HepG2 (cell line): ENCODE measurements around the gene OR5A1. TPM values are rescaled to one million over a fixed set of nuclear protein-coding genes. Genes with fewer than 3 reads are reported as not detected.

Experiments used
- ATAC-seq: fragments of 200-7000 bp; cut with Tn5 transposase; 3 replicates; pipeline ENCODE4 v1.9.1; 2020; ENCODE audit warnings: mild to moderate bottlenecking, moderate library complexity
- BruUV-seq: library from RNA; stranded (reverse); fragments of 400-500 nt; replicated peaks from 2 replicates; lab custom pipeline; 2021; lab: Mats Ljungman, UMichigan
- CTCF ChIA-PET: fragments of 300-600 bp; formaldehyde crosslinking; extraction: SDS; loops from one replicate; lab custom pipeline; 2021; ENCODE audit warnings: low total read pairs, inconsistent platforms, low intra/inter-chr PET ratio; lab: Yijun Ruan, JAX
- POLR2A ChIA-PET: fragments of 350-600 bp; sonication (Branson Sonifier 250); formaldehyde crosslinking; loops from one replicate; lab custom pipeline; 2020; ENCODE audit warnings: antibody characterized with exemption, inconsistent platforms; lab: Yijun Ruan, JAX
- DNase-seq: peaks from one replicate; pipeline ENCODE4 v3.0.0-alpha.2; 2015; ENCODE audit warnings: low spot score
- FAIRE-seq: peaks from 3 replicates; lab custom pipeline; 2011; peaks lifted over from hg19 to GRCh38; lab: Jason Lieb, UNC
- H2AFZ ChIP-seq: one replicate; pipeline ENCODE4 v1.6.1; 2011; ENCODE audit warnings: low read length, inconsistent platforms
- H3K27ac ChIP-seq: fragments of 300-600 bp; 3 replicates; pipeline ENCODE4 v1.8.0; 2011; ENCODE audit warnings: mixed run types, mild to moderate bottlenecking, mixed read lengths, low read length, inconsistent platforms; ENCODE audit not compliant: insufficient read depth; ENCODE audit errors: extremely low read length
- H3K27me3 ChIP-seq, 2 experiments: fragments of 200-600 bp in 1 of 2; 2 replicates in 1 of 2; 3 replicates in 1 of 2; pipeline versions ENCODE4 v1.6.0 to v1.8.0; 2011; ENCODE audit warnings: low read length in 2 of 2, mild to moderate bottlenecking in 2 of 2, moderate library complexity in 2 of 2, inconsistent platforms in 1 of 2; ENCODE audit not compliant: insufficient read depth in 2 of 2, control insufficient read depth in 1 of 2
- H3K36me3 ChIP-seq, 2 experiments: fragments of 200-600 bp in 1 of 2; replicated peaks in 1 of 2; 2 replicates in 1 of 2; 3 replicates in 1 of 2; pipeline versions ENCODE4 v1.5.1 to v1.8.0; 2011; ENCODE audit warnings: low read length in 2 of 2, inconsistent platforms in 1 of 2; ENCODE audit not compliant: insufficient read depth in 2 of 2, control insufficient read depth in 1 of 2
- H3K4me1 ChIP-seq: 2 replicates; pipeline ENCODE4 v1.5.1; 2012; ENCODE audit warnings: low read length, inconsistent platforms; ENCODE audit not compliant: insufficient read depth
- H3K4me2 ChIP-seq: 2 replicates; pipeline ENCODE4 v1.6.0; 2011; ENCODE audit warnings: low read depth, low read length, inconsistent platforms
- H3K4me3 ChIP-seq, 3 experiments: fragments of 200-600 bp in 1 of 3; sonication (generic), shearing (Covaris generic) in 1 of 3; replicated peaks in 1 of 3; 2 replicates each; pipeline ENCODE4 v1.5.1; 2011 to 2016; ENCODE audit warnings: low read length in 3 of 3, inconsistent platforms in 2 of 3, low read depth in 2 of 3, mild to moderate bottlenecking in 2 of 3, control low read depth in 1 of 3, mixed read lengths in 1 of 3; ENCODE audit not compliant: insufficient read depth in 1 of 3
- H3K79me2 ChIP-seq: one replicate; pipeline ENCODE4 v1.6.1; 2011; ENCODE audit warnings: low read length, inconsistent platforms; ENCODE audit not compliant: insufficient read depth
- H3K9ac ChIP-seq: 2 replicates; pipeline ENCODE4 v1.6.0; 2011; ENCODE audit warnings: mild to moderate bottlenecking, low read depth, low read length, inconsistent platforms; ENCODE audit not compliant: insufficient read depth
- H3K9me3 ChIP-seq: 2 replicates; pipeline ENCODE4 v1.5.1; 2012; ENCODE audit warnings: mild to moderate bottlenecking, low read length
- H4K20me1 ChIP-seq: 2 replicates; pipeline ENCODE4 v1.6.0; 2011; ENCODE audit warnings: inconsistent platforms, mild to moderate bottlenecking, low read length, moderate library complexity; ENCODE audit not compliant: insufficient read depth
- ARID5B ChIP-seq: IDR thresholded peaks from 2 replicates; pipeline ENCODE4 v1.4.0; 2020; ENCODE audit warnings: mild to moderate bottlenecking, missing genetic modification reagents
- KMT2A ChIP-seq: sonication (generic); formaldehyde crosslinking; IDR thresholded peaks from 2 replicates; pipeline ENCODE4 v1.4.0; 2020; ENCODE audit warnings: missing genetic modification reagents
- MAFK ChIP-seq, 2 experiments: IDR thresholded peaks in 1 of 2; conservative IDR thresholded peaks in 1 of 2; 2 replicates each; pipeline ENCODE4 v1.6.1; 2011; ENCODE audit warnings: improper control_type of control experiment in 2 of 2, low read length in 2 of 2
- MED13 ChIP-seq: sonication (generic); formaldehyde crosslinking; IDR thresholded peaks from 2 replicates; pipeline ENCODE4 v1.5.0; 2020; ENCODE audit warnings: missing genetic modification reagents
- MEIS1 ChIP-seq: sonication (generic); formaldehyde crosslinking; IDR thresholded peaks from 2 replicates; pipeline ENCODE4 v1.9.0; 2021; ENCODE audit warnings: mild to moderate bottlenecking, missing genetic modification reagents, moderate library complexity, borderline replicate concordance
- NFIC ChIP-seq: IDR thresholded peaks from 2 replicates; pipeline ENCODE4 v1.6.1; 2012; ENCODE audit warnings: mild to moderate bottlenecking, low read length, inconsistent platforms
- NR2C2 ChIP-seq: sonication (generic); formaldehyde crosslinking; IDR thresholded peaks from 2 replicates; pipeline ENCODE4 v1.4.0; 2020; ENCODE audit warnings: missing genetic modification reagents, mild to moderate bottlenecking, moderate library complexity, borderline replicate concordance
- PAX8 ChIP-seq: sonication (generic); formaldehyde crosslinking; IDR thresholded peaks from 2 replicates; pipeline ENCODE4 v1.8.0; 2022; ENCODE audit warnings: mild to moderate bottlenecking, missing genetic modification reagents, borderline replicate concordance
- ZBTB20 ChIP-seq: sonication (generic); formaldehyde crosslinking; IDR thresholded peaks from 2 replicates; pipeline ENCODE4 v1.8.1; 2023; ENCODE audit warnings: missing genetic modification reagents, low read depth, mild to moderate bottlenecking, borderline replicate concordance
- ZNF34 ChIP-seq: sonication (generic); formaldehyde crosslinking; IDR thresholded peaks from 2 replicates; pipeline ENCODE4 v1.4.0; 2020; ENCODE audit warnings: mild to moderate bottlenecking, missing genetic modification reagents, borderline replicate concordance
- ZNF343 ChIP-seq: sonication (generic); formaldehyde crosslinking; IDR thresholded peaks from 2 replicates; pipeline ENCODE4 v1.4.0; 2020; ENCODE audit warnings: mild to moderate bottlenecking, missing genetic modification reagents
- ZNF781 ChIP-seq: sonication (generic); formaldehyde crosslinking; IDR thresholded peaks from 2 replicates; pipeline ENCODE4 v1.5.1; 2020; ENCODE audit warnings: borderline replicate concordance, mild to moderate bottlenecking, missing genetic modification reagents; ENCODE audit errors: not compliant biosample characterization
- in situ Hi-C: cut with HindIII; loops from 2 replicates; pipeline ENCODE4 v1.10.0; 2017; ENCODE audit warnings: low pct_unique_long_range_greater_than_20kb; ENCODE audit not compliant: extremely low pct_ligation_motif_present
- intact Hi-C: fragments of 100-400 bp; cut with micrococcal nuclease; formaldehyde crosslinking; loops from one replicate; pipeline ENCODE4 v1.10.0; 2022; ENCODE audit not compliant: unreplicated experiment
- polyA plus RNA-seq, 8 experiments: library from polyadenylated mRNA; depleted of rRNA in 3 of 8; stranded (reverse) in 7 of 8; unstranded in 1 of 8; fragments of >200 nt; fragmentation: Illumina TruSeq in 4 of 8; extraction: Trizol in 4 of 8; gene quantifications; 2 replicates each; pipeline versions ENCODE4 v1.2.1 to v1.2.3, GENCODE V29; 2011 to 2016; ENCODE audit warnings: low read depth in 4 of 8, missing spikeins in 1 of 8, mixed read lengths in 1 of 8; ENCODE audit not compliant: insufficient read depth in 1 of 8
- total RNA-seq, 5 experiments: library from RNA; depleted of rRNA; stranded (reverse); fragments of >200 nt; fragmentation: Illumina TruSeq; extraction: Trizol; gene quantifications; 2 replicates each; pipeline ENCODE4 v1.2.3, GENCODE V29; 2016; ENCODE audit warnings: low read depth in 1 of 5
- TF ChIP-seq, protein P1 (sequence below): sonication (generic); formaldehyde crosslinking; IDR thresholded peaks from 2 replicates; pipeline ENCODE4 v1.5.0; 2020; ENCODE audit warnings: mild to moderate bottlenecking, missing genetic modification reagents, borderline replicate concordance
- TF ChIP-seq, protein P2 (sequence below), 2 experiments: fragments of 450-650 bp in 1 of 2; sonication (generic) in 1 of 2; formaldehyde crosslinking; IDR thresholded peaks; 2 replicates each; pipeline versions ENCODE4 v1.5.0 to v1.8.0; 2020 to 2022; ENCODE audit warnings: mild to moderate bottlenecking in 1 of 2, missing genetic modification reagents in 1 of 2

OR5A1 gene
- total and polyA plus RNA-seq, 2 of the 13 experiments (the other 11 are each of a cell fraction or from before 2014, with no cell fraction given), result not detected

DNA sequence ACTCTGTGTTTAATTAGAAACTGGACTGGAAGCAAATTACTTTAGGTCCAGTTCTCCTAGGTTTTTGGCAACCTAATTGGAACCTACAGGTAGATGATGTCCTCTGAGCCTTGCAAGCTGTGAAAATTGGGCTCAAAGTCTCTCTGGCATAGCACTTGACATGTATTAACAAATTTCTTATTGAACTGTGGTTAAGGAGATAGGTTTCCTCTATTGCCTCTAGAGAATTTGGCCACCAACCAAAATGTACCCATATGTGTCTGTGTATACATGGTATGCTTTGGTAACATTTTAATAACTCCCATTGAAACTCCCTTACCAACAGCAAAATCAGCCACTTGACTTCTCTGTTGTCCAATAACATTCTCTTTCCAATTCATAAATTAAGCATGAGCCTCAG is 36.7 kb downstream of the OR5A1 start, which contains the start of gene OR4D10:
Gene OR4D10 (plus strand): TSS at position 301 of the 400 bp plus-strand sequence. CDS start 4,115 bp downstream, outside the sequence.
- CTCF ChIA-PET, result no interaction called here
- no peaks in the 10 kb centered on the region for H3K4me1 ChIP-seq
- in situ Hi-C loops, result no loop called here
- no peak for ATAC-seq
- H2AFZ ChIP-seq, result no peak within 1 kb of the TSS
- no peak for FAIRE-seq
- no peak within 1 kb of the TSS for H3K4me2 ChIP-seq
- H3K9me3 ChIP-seq, result no peaks in the 10 kb centered on the region
- H3K27me3 ChIP-seq, result no peaks in the 10 kb centered on the region
- no peaks in the 10 kb centered on the region for H4K20me1 ChIP-seq
- DNase-seq, result no peak
- H3K4me3 ChIP-seq, result no peak within 1 kb of the TSS
- no peaks in the 10 kb centered on the region for H3K79me2 ChIP-seq
- intact Hi-C loops, result no loop called here
- H3K9ac ChIP-seq, result no peak within 1 kb of the TSS
- no peak within 1 kb of the TSS for H3K27ac ChIP-seq
- H3K36me3 ChIP-seq, result no peaks in the 10 kb centered on the region
- TF ChIP-seq, protein P1, sequence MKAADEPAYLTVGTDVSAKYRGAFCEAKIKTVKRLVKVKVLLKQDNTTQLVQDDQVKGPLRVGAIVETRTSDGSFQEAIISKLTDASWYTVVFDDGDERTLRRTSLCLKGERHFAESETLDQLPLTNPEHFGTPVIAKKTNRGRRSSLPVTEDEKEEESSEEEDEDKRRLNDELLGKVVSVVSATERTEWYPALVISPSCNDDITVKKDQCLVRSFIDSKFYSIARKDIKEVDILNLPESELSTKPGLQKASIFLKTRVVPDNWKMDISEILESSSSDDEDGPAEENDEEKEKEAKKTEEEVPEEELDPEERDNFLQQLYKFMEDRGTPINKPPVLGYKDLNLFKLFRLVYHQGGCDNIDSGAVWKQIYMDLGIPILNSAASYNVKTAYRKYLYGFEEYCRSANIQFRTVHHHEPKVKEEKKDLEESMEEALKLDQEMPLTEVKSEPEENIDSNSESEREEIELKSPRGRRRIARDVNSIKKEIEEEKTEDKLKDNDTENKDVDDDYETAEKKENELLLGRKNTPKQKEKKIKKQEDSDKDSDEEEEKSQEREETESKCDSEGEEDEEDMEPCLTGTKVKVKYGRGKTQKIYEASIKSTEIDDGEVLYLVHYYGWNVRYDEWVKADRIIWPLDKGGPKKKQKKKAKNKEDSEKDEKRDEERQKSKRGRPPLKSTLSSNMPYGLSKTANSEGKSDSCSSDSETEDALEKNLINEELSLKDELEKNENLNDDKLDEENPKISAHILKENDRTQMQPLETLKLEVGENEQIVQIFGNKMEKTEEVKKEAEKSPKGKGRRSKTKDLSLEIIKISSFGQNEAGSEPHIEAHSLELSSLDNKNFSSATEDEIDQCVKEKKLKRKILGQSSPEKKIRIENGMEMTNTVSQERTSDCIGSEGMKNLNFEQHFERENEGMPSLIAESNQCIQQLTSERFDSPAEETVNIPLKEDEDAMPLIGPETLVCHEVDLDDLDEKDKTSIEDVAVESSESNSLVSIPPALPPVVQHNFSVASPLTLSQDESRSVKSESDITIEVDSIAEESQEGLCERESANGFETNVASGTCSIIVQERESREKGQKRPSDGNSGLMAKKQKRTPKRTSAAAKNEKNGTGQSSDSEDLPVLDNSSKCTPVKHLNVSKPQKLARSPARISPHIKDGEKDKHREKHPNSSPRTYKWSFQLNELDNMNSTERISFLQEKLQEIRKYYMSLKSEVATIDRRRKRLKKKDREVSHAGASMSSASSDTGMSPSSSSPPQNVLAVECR (CRISPR knock-in tag), result no peak
- TF ChIP-seq MAFK (conservative IDR thresholded peaks at IDR 0.05 in 1 of 2, IDR thresholded peaks at IDR 0.05 in 1 of 2; ENCODE audit: low read length in 2 of 2), result no peak
- TF ChIP-seq MEIS1, result no peak
- TF ChIP-seq MED13 (CRISPR knock-in tag), result no peak
- TF ChIP-seq, protein P2, sequence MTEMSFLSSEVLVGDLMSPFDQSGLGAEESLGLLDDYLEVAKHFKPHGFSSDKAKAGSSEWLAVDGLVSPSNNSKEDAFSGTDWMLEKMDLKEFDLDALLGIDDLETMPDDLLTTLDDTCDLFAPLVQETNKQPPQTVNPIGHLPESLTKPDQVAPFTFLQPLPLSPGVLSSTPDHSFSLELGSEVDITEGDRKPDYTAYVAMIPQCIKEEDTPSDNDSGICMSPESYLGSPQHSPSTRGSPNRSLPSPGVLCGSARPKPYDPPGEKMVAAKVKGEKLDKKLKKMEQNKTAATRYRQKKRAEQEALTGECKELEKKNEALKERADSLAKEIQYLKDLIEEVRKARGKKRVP (CRISPR knock-in tag; IDR thresholded peaks at IDR 0.05), result no peak
- no peak for TF ChIP-seq ZNF781
- no peak for TF ChIP-seq NFIC
- no peak for TF ChIP-seq NR2C2 (CRISPR knock-in tag)
- no peak for TF ChIP-seq KMT2A (CRISPR knock-in tag)
- no peak for TF ChIP-seq ARID5B
- TF ChIP-seq ZNF34 (CRISPR knock-in tag), result no peak
- no peak for TF ChIP-seq ZBTB20 (CRISPR knock-in tag)
- TF ChIP-seq PAX8, result no peak
- no peak for TF ChIP-seq ZNF343 (CRISPR knock-in tag)
- POLR2A ChIA-PET, result no interaction called here
- no TSS peak for BruUV-seq
